ENCODE results near the gene RNF213. TPM values are rescaled to one million over a fixed set of nuclear protein-coding genes. Genes with fewer than 3 reads are reported as not detected.

Gene RNF213
- total RNA-seq, 1 donor from 2014 or later, result 59.8 TPM

DNA sequence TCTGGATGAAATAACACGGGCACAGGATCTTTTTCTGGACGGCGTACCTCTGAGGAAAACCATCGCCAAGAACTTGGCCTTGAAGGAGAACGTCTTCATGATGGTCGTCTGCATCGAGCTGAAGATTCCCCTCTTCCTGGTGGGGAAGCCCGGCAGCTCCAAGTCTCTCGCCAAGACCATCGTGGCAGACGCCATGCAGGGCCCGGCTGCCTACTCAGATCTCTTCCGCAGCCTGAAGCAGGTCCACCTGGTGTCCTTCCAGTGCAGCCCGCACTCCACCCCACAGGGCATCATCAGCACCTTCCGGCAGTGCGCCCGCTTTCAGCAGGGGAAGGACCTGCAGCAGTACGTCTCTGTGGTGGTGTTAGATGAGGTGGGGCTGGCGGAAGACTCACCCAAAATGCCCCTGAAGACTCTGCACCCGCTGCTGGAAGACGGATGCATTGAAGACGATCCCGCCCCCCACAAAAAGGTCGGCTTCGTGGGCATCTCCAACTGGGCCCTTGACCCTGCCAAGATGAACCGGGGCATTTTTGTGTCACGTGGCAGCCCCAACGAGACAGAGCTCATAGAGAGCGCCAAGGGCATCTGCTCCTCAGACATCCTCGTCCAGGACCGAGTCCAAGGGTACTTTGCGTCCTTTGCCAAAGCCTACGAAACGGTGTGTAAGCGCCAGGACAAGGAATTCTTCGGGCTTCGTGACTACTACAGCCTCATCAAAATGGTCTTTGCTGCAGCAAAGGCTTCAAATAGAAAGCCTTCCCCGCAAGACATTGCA lies 86.0 kb downstream of the RNF213 start:
- ATAC-seq, result no peak
- no peak for DNase-seq (ENCODE audit: low spot score)

DNA sequence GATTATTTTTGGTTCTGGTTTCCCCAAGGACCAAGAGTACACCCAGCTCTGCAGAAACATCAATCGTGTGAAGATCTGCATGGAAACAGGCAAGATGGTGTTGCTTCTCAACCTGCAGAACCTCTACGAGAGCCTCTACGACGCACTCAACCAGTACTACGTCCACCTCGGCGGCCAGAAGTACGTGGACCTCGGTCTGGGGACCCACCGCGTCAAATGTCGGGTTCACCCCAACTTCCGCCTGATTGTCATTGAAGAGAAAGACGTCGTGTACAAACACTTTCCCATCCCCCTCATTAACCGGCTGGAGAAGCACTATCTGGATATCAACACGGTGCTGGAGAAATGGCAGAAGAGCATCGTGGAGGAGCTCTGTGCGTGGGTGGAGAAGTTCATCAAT lies 86.9 kb downstream of the RNF213 start:
- DNase-seq (ENCODE audit: low spot score) (peak; percentile 18), ATAC-seq (no peak)

GRCh38 chr17:80347948-80348351 lies 87.3 kb downstream of the RNF213 start:
- ATAC-seq, result no peak
- peak; percentile 41 for DNase-seq (ENCODE audit: low spot score)

- DNase-seq (ENCODE audit: low spot score), result no peak
Observed at GRCh38 chr17:80348551-80349150, 88.0 kb downstream of the RNF213 start.

DNA sequence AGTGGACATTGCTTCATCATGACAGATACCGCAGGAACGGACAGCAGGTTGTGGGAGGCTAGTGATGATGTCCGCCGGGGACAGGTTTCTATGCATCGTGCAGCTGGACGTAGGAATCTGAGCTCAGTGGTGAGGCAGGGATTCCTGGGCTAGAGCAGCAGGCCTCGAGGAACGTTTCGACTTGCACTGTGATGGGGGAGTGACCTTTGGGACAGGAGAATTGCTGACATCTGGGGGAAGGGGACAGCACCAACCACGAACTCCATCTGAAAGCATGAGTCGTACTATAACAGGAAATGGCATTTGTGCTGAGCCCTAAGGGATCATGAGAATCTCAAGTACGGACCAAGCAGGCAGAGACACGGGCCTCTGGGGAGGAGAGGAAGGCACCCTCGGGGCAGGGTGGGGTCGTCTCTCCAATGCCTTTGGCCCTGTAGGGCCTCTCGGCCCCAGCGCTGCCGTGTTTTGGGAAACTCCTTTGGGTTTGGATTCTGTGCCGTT lies 88.5 kb downstream of the RNF213 start:
- no peak for ATAC-seq
- DNase-seq (ENCODE audit: low spot score), result no peak

More at GRCh38 chr17:80348551-80349150, 88.0 kb downstream of the RNF213 start:
- no peak for ATAC-seq

- no peak for ATAC-seq
- no peak for DNase-seq (ENCODE audit: low spot score)
Observed at GRCh38 chr17:80349751-80350150, 89.1 kb downstream of the RNF213 start.

GRCh38 chr17:80352216-80352895 lies 91.7 kb downstream of the RNF213 start:
- DNase-seq (ENCODE audit: low spot score) (no peak), ATAC-seq (no peak)

DNA sequence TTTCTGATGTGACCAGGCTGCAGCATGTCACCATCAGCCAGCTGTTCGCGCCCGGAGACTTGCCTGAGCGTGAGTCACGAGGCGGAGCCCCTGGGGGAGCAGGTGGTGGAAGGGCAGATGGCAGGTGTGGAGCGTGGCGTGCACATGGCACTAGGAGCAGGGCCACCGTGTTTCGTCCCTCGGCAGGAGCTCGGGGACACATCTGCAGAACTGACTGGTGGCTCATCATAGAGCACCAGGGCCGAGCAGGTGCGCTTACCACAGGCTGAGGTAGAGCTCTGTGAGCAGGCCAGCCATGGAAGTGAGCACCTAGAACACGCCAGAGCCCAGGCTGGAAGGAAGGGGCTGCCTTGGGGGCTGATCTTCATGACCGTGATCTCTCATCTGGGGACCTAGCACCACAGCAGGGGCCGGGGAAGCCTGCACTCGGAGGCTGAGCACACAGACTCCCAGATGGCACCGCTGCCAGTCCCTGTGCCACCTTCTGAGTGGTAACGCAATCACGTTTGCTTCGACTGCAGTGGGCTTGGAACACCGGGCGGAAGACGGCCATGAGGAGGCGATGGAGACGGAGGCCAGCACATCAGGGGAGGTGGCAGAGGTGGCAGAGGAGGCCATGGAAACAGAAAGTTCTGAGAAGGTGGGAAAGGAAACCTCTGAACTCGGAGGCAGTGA lies 92.5 kb downstream of the RNF213 start:
- DNase-seq (ENCODE audit: low spot score), result no peak

DNA sequence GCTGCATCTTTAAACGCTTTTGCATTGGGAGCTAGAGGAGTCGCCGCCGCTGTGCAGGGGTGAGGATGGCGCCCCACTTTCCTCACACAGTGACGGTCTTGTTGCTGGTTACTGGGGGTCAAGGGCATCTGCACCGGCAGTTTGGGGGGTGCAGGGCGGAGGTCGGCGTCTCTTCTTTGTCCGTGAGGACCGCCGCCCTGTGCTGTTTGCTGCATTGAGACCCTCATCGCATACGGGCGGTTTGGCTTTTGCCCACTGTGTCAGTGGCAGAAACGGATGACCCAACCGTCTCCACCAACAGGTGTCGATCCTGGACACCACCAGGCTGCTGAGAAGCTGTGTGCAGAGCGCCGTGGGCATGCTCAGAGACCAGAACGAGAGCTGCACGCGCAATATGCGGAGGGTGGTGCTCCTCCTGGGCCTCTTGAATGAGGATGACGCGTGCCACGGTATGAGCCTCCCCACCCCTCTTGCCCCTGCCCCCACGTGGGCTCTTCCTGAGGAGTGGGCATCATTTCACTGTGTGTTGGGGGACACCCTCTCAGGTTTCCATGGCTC lies 93.1 kb downstream of the RNF213 start:
- ATAC-seq, result no peak
- no peak for DNase-seq (ENCODE audit: low spot score)

More for the DNA sequence above, 92.5 kb downstream of the RNF213 start:
- peak; percentile 11 for ATAC-seq

DNA sequence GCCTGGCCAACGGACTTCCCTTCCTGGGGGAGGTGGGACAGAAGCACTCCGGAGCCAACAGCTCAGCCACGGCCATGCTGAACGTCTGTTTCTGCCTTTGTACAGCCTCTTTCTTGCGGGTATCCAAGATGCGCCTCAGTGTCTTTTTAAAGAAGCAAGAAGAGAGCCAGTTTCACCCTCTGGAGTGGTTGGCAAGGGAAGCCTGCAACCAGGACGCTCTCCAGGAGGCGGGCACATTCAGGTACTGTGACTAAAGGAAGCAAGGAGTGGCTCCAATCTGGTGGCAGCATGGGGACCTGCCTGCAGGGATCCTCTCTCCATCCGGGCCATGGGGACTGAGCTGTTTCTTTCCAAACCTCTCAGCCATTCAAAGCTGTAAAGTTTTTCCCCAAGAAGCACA lies 93.7 kb downstream of the RNF213 start:
- DNase-seq (ENCODE audit: low spot score) (no peak), ATAC-seq (no peak)

- DNase-seq (ENCODE audit: low spot score) (no peak), ATAC-seq (no peak)
Observed at GRCh38 chr17:80356231-80356856, 95.7 kb downstream of the RNF213 start.

- DNase-seq (ENCODE audit: low spot score), result no peak
- ATAC-seq, result no peak
Observed at GRCh38 chr17:80358131-80358530, 97.5 kb downstream of the RNF213 start.

GRCh38 chr17:80358861-80359260 lies 98.2 kb downstream of the RNF213 start:
- no peak for DNase-seq (ENCODE audit: low spot score)
- no peak for ATAC-seq

DNA sequence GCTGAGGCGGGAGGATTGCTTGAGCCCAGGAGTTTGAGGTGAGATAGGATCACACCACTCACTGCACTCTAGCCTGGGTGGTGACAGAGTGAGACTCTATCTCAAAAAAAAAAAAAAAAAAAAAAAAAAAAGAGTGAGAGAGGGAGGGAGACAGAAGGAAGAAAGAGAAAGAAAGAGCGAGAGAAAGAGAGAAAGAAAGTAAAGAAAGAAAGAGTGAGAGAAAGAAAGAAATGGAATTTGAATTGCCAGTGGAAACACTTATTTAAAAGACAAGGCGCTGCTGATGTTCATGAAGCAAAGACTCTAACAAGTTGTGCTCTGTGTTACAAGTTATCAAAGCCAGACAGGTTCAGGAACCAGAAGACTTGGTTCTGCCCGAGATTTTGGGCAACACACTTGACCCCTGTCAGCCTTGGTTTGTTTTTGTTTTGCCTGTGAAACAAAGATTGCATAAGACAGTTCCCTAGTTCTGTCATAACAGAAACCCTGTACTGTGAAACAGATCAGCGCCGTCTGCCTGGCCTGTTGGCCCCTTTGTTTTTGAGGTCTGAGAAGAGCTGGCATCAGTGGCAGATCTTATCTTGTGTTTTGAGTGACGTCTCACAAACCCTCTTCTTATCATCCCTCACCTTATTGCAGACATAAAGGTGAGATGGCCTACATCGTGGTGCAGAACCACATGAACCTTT lies 98.9 kb downstream of the RNF213 start:
- peak; percentile 59 for ATAC-seq

DNA sequence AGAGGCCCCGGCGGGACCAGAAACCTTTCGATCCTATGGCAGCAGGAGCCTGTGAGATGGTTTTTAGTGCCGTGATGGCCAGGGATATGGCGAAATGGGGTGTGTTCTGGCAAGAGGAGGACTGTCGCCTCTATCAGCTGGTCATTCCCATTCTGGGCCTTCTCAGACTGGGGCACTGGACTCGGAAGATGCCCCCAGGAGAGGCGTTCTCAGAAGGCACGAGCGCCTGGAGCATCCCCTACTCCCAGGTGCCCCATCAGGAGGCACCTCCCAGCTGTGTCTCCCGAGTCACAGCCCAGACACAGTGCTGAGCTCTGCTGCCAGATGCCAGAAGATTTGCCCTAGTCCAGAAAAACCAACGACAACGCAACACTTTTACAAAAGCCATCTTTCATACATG lies 99.7 kb downstream of the RNF213 start:
- ATAC-seq (no peak), DNase-seq (ENCODE audit: low spot score) (no peak)

More for the DNA sequence above, 98.9 kb downstream of the RNF213 start:
- no peak for DNase-seq (ENCODE audit: low spot score)

DNA sequence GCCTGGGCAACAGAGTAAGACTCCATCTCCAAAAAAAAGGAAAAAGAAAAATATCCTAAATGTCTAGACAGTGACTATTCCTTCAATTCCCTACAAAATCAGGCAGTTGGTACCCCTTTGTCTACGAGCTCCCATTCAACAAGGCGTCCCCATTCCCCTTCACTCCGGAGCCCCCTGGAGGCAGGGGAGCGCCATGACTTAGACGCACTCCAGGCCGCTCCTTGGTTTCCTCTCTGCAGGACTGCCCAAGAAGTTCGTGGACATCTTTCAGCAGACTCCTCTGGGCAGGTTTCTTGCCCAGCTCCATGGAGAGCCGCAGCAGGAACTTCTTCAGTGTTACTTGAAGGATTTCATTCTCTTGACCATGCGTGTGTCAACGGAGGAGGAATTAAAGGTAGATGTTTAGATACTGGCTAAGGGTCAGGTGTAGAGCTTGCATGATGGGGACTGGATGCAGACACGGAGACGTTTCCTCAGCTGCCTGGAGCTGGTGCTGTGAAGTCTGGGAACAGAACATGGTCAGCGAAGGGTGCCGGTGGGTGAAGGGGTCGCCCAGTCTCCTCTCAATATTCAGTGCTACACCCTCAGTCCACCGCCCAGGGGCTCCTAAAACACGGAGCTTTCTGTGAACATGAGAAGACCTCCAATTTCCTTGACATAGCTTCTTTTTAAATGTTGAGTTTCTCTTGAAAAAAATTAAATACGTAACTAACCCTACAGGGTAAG lies 101.0 kb downstream of the RNF213 start:
- no peak for ATAC-seq
- no peak for DNase-seq (ENCODE audit: low spot score)

DNA sequence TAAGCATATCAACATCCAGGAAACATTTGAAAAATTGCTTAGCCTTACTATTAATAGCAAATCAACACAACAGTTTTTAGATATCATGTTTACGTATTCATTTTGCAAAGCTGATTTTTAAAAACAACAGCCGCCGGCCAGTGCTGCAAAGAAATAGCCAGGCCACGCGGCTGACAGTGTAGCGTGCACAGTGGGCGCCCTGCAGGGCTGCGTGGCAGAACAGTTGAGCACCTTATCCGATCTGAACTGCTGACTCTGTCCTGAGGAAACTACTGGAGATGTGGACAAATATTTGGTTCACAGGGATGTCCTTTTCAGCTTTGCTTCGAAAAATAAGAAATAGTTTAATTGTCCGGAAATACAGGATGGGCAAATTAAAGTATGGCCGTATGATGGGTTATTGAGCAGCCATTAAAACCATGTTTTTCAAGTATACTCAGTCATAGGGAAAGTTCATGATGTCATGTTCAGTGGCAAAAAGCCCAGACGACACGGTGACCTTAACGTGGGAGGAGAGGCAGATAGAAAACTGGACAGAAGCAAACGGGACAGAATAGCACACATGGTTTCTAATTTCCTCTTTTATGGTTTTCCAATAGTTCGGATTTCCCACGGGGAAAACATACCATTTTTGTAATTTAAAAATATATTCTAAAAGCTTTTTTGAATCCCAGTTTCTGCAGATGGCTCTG lies 101.9 kb downstream of the RNF213 start:
- peak; percentile 52 for ATAC-seq
- DNase-seq (ENCODE audit: low spot score), result no peak

- DNase-seq (ENCODE audit: low spot score) (no peak), ATAC-seq (no peak)
Observed at GRCh38 chr17:80363120-80363515, 102.5 kb downstream of the RNF213 start.
